GM12878 (cell line): ENCODE results near the gene CBFA2T3. TPM values are rescaled to one million over a fixed set of nuclear protein-coding genes. Genes with fewer than 3 reads are reported as not detected.

Experiments
- ATAC-seq: fragments of 200-7000 bp; cut with Tn5 transposase; 3 replicates; pipeline ENCODE4 v1.9.1; 2020; ENCODE audit warnings: mild to moderate bottlenecking, moderate library complexity
- BruUV-seq: library from RNA; stranded (reverse); fragments of 400-500 nt; replicated peaks from 2 replicates; lab custom pipeline; 2021; lab: Mats Ljungman, UMichigan
- CTCF ChIA-PET: fragments of 300-600 bp; sonication (Branson Sonifier 250); formaldehyde crosslinking; extraction: SDS; loops from one replicate; lab custom pipeline; 2021; ENCODE audit warnings: inconsistent platforms; lab: Yijun Ruan, JAX
- POLR2A ChIA-PET: fragments of 350-600 bp; formaldehyde crosslinking; extraction: SDS; loops from one replicate; lab custom pipeline; 2021; ENCODE audit warnings: inconsistent platforms; lab: Charles Lee
- RAD21 ChIA-PET: fragments of 300-600 bp; sonication (Branson Sonifier 250); formaldehyde crosslinking; loops from one replicate; lab custom pipeline; 2023; ENCODE audit warnings: antibody characterized with exemption; ENCODE audit not compliant: unreplicated experiment; lab: Charles Lee
- SMC1A ChIA-PET: fragments of 300-600 bp; sonication (Branson Sonifier 250); formaldehyde crosslinking; loops from one replicate; lab custom pipeline; 2023; ENCODE audit not compliant: unreplicated experiment, uncharacterized antibody; lab: Charles Lee
- DNase-seq: peaks from one replicate; pipeline ENCODE4 v3.0.0-alpha.2; 2011; ENCODE audit warnings: low read depth, low spot score
- FAIRE-seq: peaks from 3 replicates; lab custom pipeline; 2011; peaks lifted over from hg19 to GRCh38; lab: Jason Lieb, UNC
- H2AFZ ChIP-seq: 2 replicates; pipeline ENCODE4 v1.6.0; 2011; ENCODE audit warnings: low read depth, low read length, control low read depth; ENCODE audit not compliant: control insufficient read depth
- H3K27ac ChIP-seq: 2 replicates; pipeline ENCODE4 v1.5.1; 2011; ENCODE audit warnings: control low read depth; ENCODE audit not compliant: control insufficient read depth, insufficient read depth
- H3K27me3 ChIP-seq, 2 experiments: replicated peaks in 1 of 2; 2 replicates each; pipeline versions ENCODE4 v1.6.0 to v1.6.1; 2011; ENCODE audit warnings: low read length in 1 of 2; ENCODE audit not compliant: control insufficient read depth in 2 of 2, insufficient read depth in 2 of 2
- H3K36me3 ChIP-seq, 2 experiments: 2 replicates each; pipeline ENCODE4 v1.5.1; 2011; ENCODE audit warnings: low read length in 1 of 2; ENCODE audit not compliant: control insufficient read depth in 2 of 2, insufficient read depth in 2 of 2
- H3K4me1 ChIP-seq: 2 replicates; pipeline ENCODE4 v1.6.1; 2011; ENCODE audit warnings: mild to moderate bottlenecking, low read length, moderate library complexity, mixed read lengths; ENCODE audit not compliant: control insufficient read depth, insufficient read depth
- H3K4me2 ChIP-seq: 2 replicates; pipeline ENCODE4 v1.6.0; 2011; ENCODE audit warnings: control low read depth; ENCODE audit not compliant: control insufficient read depth, insufficient read depth
- H3K4me3 ChIP-seq: fragments of 200-600 bp; sonication (generic); 2 replicates; pipeline ENCODE4 v1.5.1; 2016
- H3K79me2 ChIP-seq: 2 replicates; pipeline ENCODE4 v1.6.0; 2011; ENCODE audit warnings: low read length; ENCODE audit not compliant: control insufficient read depth, insufficient read depth
- H3K9ac ChIP-seq: 2 replicates; pipeline ENCODE4 v1.8.0; 2011; ENCODE audit warnings: low read length, control low read depth, mixed read lengths; ENCODE audit not compliant: control insufficient read depth, insufficient read depth
- H3K9me3 ChIP-seq: replicated peaks from 3 replicates; pipeline ENCODE4 v1.5.1; 2011; ENCODE audit warnings: mild to moderate bottlenecking, low read length; ENCODE audit not compliant: control insufficient read depth, insufficient read depth
- H4K20me1 ChIP-seq: 2 replicates; pipeline ENCODE4 v1.6.0; 2011; ENCODE audit not compliant: control insufficient read depth, insufficient read depth
- BMI1 ChIP-seq: fragments of 450-650 bp; IDR thresholded peaks from 2 replicates; pipeline ENCODE4 v1.6.1; 2016; ENCODE audit warnings: mild to moderate bottlenecking, moderate library complexity, borderline replicate concordance
- ETV6 ChIP-seq, 2 experiments: fragments of 450-650 bp in 1 of 2; IDR thresholded peaks in 1 of 2; conservative IDR thresholded peaks in 1 of 2; 2 replicates each; pipeline ENCODE4 v1.6.1; 2014; ENCODE audit warnings: antibody characterized with exemption in 1 of 2, borderline replicate concordance in 1 of 2, low read depth in 1 of 2, mild to moderate bottlenecking in 1 of 2, moderate library complexity in 1 of 2
- GABPA ChIP-seq: IDR thresholded peaks from 2 replicates; pipeline ENCODE4 v1.6.1; 2014; ENCODE audit warnings: antibody characterized with exemption, low read depth, mild to moderate bottlenecking, inconsistent platforms
- HDAC2 ChIP-seq: fragments of 200-600 bp; sonication (generic); IDR thresholded peaks from 2 replicates; pipeline ENCODE4 v1.6.1; 2017
- KAT2A ChIP-seq: conservative IDR thresholded peaks from 2 replicates; pipeline ENCODE4 v1.6.1; 2011; ENCODE audit warnings: low read depth, low read length; ENCODE audit not compliant: control insufficient read depth
- NR2C2 ChIP-seq: IDR thresholded peaks from 2 replicates; pipeline ENCODE4 v1.6.1; 2011; ENCODE audit warnings: borderline replicate concordance, low read depth; ENCODE audit not compliant: control insufficient read depth, insufficient read length
- NRF1 ChIP-seq: conservative IDR thresholded peaks from 2 replicates; pipeline ENCODE4 v1.6.1; 2011; ENCODE audit warnings: mild to moderate bottlenecking, low read depth, low read length, improper control_type of control experiment
- PKNOX1 ChIP-seq: fragments of 450-650 bp; IDR thresholded peaks from 2 replicates; pipeline ENCODE4 v1.6.1; 2016; ENCODE audit warnings: mild to moderate bottlenecking
- RFX5 ChIP-seq: IDR thresholded peaks from 2 replicates; pipeline ENCODE4 v1.6.1; 2011; ENCODE audit warnings: low read depth, low read length, improper control_type of control experiment
- SUZ12 ChIP-seq: fragments of 200-600 bp; sonication (generic); IDR thresholded peaks from one replicate; pipeline ENCODE4 v1.6.1; 2018; ENCODE audit warnings: antibody characterized with exemption, mild to moderate bottlenecking; ENCODE audit not compliant: unreplicated experiment
- ZNF274 ChIP-seq: IDR thresholded peaks from one replicate; pipeline ENCODE4 v1.8.0; 2011; ENCODE audit not compliant: insufficient read length, insufficient read depth
- ZNF384 ChIP-seq: IDR thresholded peaks from 2 replicates; pipeline ENCODE4 v1.6.1; 2012; ENCODE audit warnings: low read depth, mild to moderate bottlenecking, low read length, improper control_type of control experiment, borderline replicate concordance
- WGBS: methylation state at CpG from one replicate; pipeline ENCODE4 v1.1.6; 2016; ENCODE audit warnings: low lambda C conversion rate; ENCODE audit not compliant: insufficient replicate concordance, insufficient coverage; ENCODE audit errors: missing lambda C conversion rate; 5-methylcytosine and 5-hydroxymethylcytosine counted together
- in situ Hi-C: fragments of 300-500 bp; cut with MboI; formaldehyde crosslinking; loops from 9 replicates; pipeline ENCODE4 v1.14.3; 2018; ENCODE audit warnings: mixed read lengths
- intact Hi-C: fragments of 100-400 bp; cut with micrococcal nuclease; formaldehyde crosslinking; loops from one replicate; pipeline ENCODE4 v1.14.2; 2022; ENCODE audit not compliant: unreplicated experiment
- polyA plus RNA-seq, 11 experiments: library from polyadenylated mRNA; depleted of rRNA in 4 of 11; unstranded in 6 of 11; stranded (reverse) in 5 of 11; fragments of >200 nt; fragmentation: Nextera tagmentation in 4 of 11; fragmentation: Illumina TruSeq in 1 of 11; extraction: Ambion mirVana in 4 of 11; extraction: Trizol in 1 of 11; gene quantifications; 1 replicate in 1 of 11; 2 replicates in 10 of 11; pipeline versions ENCODE4 v1.2.1 to v1.2.3, GENCODE V29; 2011 to 2016; ENCODE audit warnings: inconsistent platforms in 2 of 11, missing spikeins in 2 of 11, low read depth in 1 of 11
- total RNA-seq, 4 experiments: library from RNA; depleted of rRNA in 3 of 4; stranded (reverse); fragments of >200 nt in 3 of 4; fragmentation: Illumina TruSeq in 1 of 4; extraction: Trizol in 1 of 4; gene quantifications; 2 replicates each; pipeline versions ENCODE4 v1.2.1 to v1.2.3, GENCODE V29; 2013 to 2021

CBFA2T3 gene
- total and polyA plus RNA-seq, 10 of the 15 experiments (the other 5 are each of a cell fraction or from before 2014, with no cell fraction given): 0.69 to 42.6 (median 4.5) TPM

GRCh38 chr16:88934066-88934667 lies 42.8 kb downstream of the CBFA2T3 start:
- SMC1A ChIA-PET: no interaction called here
- ATAC-seq: no peak
- POLR2A ChIA-PET: no interaction called here

More at GRCh38 chr16:88934066-88934667, 42.8 kb downstream of the CBFA2T3 start:
- WGBS: 91% methylated on average over 33 of the region's 33 CpGs
- Histone ChIP-seq H3K27ac (no peak overlapping the region), H3K27me3 (no peaks in the 10 kb centered on the region), H3K4me1 (peaks cover 23% of the 10 kb centered on the region), H3K9ac (no peak overlapping the region), H4K20me1 (no peaks in the 10 kb centered on the region), H3K79me2 (peaks cover 11% of the 10 kb centered on the region), H3K4me2 (no peak overlapping the region), H2AFZ (no peak overlapping the region), H3K36me3 (peaks cover 0 to 2% of the 10 kb centered on the region in 2 experiments; a peak in 3 of 4 replicates), H3K9me3 (no peaks in the 10 kb centered on the region; the same call in 2 of the 3 replicates), H3K4me3 (no peak overlapping the region)
- ChIA-PET RAD21 (no interaction called here), CTCF (no interaction called here)
- FAIRE-seq (no peak), DNase-seq (no peak)
- in situ Hi-C loops (no loop called here), intact Hi-C loops (no loop called here)
- TF ChIP-seq ZNF274: no peak
- TF ChIP-seq RFX5: no peak
- TF ChIP-seq NR2C2: no peak
- no peak for TF ChIP-seq NRF1
- TF ChIP-seq HDAC2: no peak
- no peak for TF ChIP-seq ETV6 (conservative IDR thresholded peaks at IDR 0.05 in 1 of 2, IDR thresholded peaks at IDR 0.05 in 1 of 2; ENCODE audit: borderline replicate concordance in 1 of 2, low read depth in 1 of 2)
- TF ChIP-seq KAT2A: no peak
- no peak for TF ChIP-seq SUZ12
- TF ChIP-seq PKNOX1: no peak
- no peak for TF ChIP-seq BMI1
- TF ChIP-seq GABPA: no peak
- no peak for TF ChIP-seq ZNF384
- no TSS peak for BruUV-seq
